ENCODE data around the gene SNAP25.

Gene SNAP25

GRCh38 chr20:10332656-10333415 lies 114.2 kb downstream of the SNAP25 start:
- no peak for DNase-seq (ENCODE audit: low read depth)

- no peak for DNase-seq (ENCODE audit: low read depth)
Observed at GRCh38 chr20:10336959-10337729, 118.5 kb downstream of the SNAP25 start.

- DNase-seq (ENCODE audit: low read depth), result no peak
Observed at GRCh38 chr20:10338426-10339180, 120.0 kb downstream of the SNAP25 start.

- no peak for DNase-seq (ENCODE audit: low read depth)
Observed at GRCh38 chr20:10339609-10340008, 121.0 kb downstream of the SNAP25 start.

- DNase-seq (ENCODE audit: low read depth), result no peak
Observed at GRCh38 chr20:10342152-10342551, 123.5 kb downstream of the SNAP25 start.

GRCh38 chr20:10344953-10345352 lies 126.3 kb downstream of the SNAP25 start:
- no peak for DNase-seq (ENCODE audit: low read depth)

GRCh38 chr20:10347086-10347880 lies 128.7 kb downstream of the SNAP25 start:
- no peak for DNase-seq (ENCODE audit: low read depth)

GRCh38 chr20:10349118-10349517 lies 130.5 kb downstream of the SNAP25 start:
- DNase-seq (ENCODE audit: low read depth), result no peak

- DNase-seq (ENCODE audit: low read depth), result no peak
Observed at GRCh38 chr20:10350188-10350842, 131.7 kb downstream of the SNAP25 start.

- DNase-seq (ENCODE audit: low read depth), result no peak
Observed at GRCh38 chr20:10352934-10353824, 134.5 kb downstream of the SNAP25 start.

GRCh38 chr20:10356628-10357027 lies 138.0 kb downstream of the SNAP25 start:
- DNase-seq (ENCODE audit: low read depth), result no peak

All from stimulated activated CD8-positive, alpha-beta memory T cell treated with anti-CD3 and anti-CD28 coated beads, Interleukin-7, amount 100 ng/mL, for 24 hours (primary cell).